ENCODE results near the gene AFF1. TPM values are rescaled to one million over a fixed set of nuclear protein-coding genes. Genes with fewer than 3 reads are reported as not detected.

AFF1 gene
- total RNA-seq, 4 donors from 2014 or later = 155 to 238 (median 192) TPM

DNA sequence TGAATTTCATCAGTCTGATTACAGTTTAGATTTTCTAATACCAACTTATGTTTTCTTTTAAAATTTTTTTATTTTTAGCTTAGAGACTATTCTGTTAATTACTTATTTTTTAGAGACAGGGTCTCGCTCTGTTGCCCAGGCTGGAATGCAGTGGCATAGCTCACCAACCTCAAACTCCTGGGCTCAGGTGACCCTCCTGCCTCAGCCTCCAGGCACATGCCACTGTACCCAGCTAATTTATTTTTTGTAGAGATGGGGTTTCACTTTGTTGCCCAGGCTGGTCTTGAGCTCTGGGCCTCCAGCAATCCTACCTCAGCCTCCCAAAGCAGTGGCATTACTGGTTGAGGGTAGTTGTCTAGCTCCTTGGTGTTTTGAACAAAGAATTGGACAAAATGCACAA, 183.6 kb downstream of the AFF1 start:
- Histone ChIP-seq H3K27me3 (no peaks in the 10 kb centered on the region), H3K4me1 (peaks cover 69 to 87% of the 10 kb centered on the region in 2 donors), H3K9me3 (no peaks in the 10 kb centered on the region), H3K4me3 (replicated peaks in 1 of 3) (no peak overlapping the region), H3K36me3 (peaks cover 19 to 28% of the 10 kb centered on the region in 2 donors), H3K27ac (peak overlapping the region; percentile 87 to 96 (median 90))
- peak in 1 of 2 donors; percentile 35 for DNase-seq
- intact Hi-C loops (cut with DNase I) = no loop called here
- TF ChIP-seq, protein P1, sequence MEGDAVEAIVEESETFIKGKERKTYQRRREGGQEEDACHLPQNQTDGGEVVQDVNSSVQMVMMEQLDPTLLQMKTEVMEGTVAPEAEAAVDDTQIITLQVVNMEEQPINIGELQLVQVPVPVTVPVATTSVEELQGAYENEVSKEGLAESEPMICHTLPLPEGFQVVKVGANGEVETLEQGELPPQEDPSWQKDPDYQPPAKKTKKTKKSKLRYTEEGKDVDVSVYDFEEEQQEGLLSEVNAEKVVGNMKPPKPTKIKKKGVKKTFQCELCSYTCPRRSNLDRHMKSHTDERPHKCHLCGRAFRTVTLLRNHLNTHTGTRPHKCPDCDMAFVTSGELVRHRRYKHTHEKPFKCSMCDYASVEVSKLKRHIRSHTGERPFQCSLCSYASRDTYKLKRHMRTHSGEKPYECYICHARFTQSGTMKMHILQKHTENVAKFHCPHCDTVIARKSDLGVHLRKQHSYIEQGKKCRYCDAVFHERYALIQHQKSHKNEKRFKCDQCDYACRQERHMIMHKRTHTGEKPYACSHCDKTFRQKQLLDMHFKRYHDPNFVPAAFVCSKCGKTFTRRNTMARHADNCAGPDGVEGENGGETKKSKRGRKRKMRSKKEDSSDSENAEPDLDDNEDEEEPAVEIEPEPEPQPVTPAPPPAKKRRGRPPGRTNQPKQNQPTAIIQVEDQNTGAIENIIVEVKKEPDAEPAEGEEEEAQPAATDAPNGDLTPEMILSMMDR (IDR thresholded peaks at IDR 0.05) = no peak
- no peak for TF ChIP-seq POLR2A (IDR thresholded peaks at IDR 0.05)
- WGBS, 2 donors = 90 to 97% methylated on average over 1 of the region's 1 CpG

DNA sequence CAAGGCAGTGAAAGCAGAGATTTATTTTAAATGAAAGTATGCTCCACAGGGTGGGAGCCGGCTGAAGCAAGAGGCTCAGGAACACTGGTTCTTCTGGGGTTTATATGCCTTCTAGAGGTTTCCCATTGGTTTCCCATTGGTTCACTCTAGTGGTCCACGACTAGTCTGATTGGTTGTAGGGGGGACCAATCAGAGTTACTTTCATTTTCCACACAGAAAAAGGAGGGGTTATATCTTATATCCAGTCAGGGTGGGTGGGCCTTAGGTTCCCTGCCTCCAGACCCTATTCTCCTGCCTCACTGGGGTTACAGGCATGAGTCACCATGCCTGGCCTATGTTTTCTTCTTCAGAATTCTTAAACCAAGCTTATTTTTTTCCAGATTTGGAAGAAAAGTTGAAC, 184.0 kb downstream of the AFF1 start:
- Histone ChIP-seq H3K4me3 (replicated peaks in 1 of 3) (no peak overlapping the region), H3K4me1 (peaks cover 73 to 91% of the 10 kb centered on the region in 2 donors), H3K36me3 (peaks cover 19 to 28% of the 10 kb centered on the region in 2 donors), H3K27ac (peak overlapping the region; percentile 87 to 96 (median 90)), H3K27me3 (no peaks in the 10 kb centered on the region), H3K9me3 (no peaks in the 10 kb centered on the region)
- 91 to 97% methylated on average over 2 of the region's 2 CpGs for WGBS, 2 donors
- DNase-seq = no peak
- TF ChIP-seq, protein P1 (IDR thresholded peaks at IDR 0.05) = no peak
- no peak for TF ChIP-seq POLR2A (IDR thresholded peaks at IDR 0.05)
- intact Hi-C loops (cut with DNase I) = no loop called here

DNA sequence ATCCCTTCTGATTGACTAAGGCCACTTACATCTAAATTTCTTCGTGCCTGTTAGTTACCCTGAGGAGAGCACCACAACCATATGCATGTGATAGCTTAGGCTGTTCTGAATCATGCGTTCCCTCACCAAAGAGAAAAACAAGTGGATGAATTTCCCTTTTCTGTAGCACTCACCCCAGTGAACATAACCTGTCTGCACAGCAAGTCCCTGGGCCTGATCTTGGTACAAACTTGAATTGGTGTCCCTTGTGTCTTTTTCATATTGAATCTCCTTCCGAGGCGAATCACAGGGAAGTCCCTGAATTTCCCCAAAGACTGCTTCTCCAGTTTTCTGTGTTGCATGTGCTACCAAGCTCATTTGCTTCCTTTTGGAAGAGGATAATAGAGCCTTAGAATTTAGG, 185.2 kb downstream of the AFF1 start:
- Histone ChIP-seq H3K36me3 (peaks cover 13 to 20% of the 10 kb centered on the region in 2 donors), H3K9me3 (no peaks in the 10 kb centered on the region), H3K4me3 (replicated peaks in 1 of 3) (no peak overlapping the region), H3K27me3 (no peaks in the 10 kb centered on the region), H3K4me1 (peaks cover 85 to 96% of the 10 kb centered on the region in 2 donors), H3K27ac (peak overlapping the region; percentile 87 to 96 (median 90))
- DNase-seq = no peak
- WGBS, 2 donors = 85 to 89% methylated on average over 4 of the region's 4 CpGs
- intact Hi-C loops (cut with DNase I) = no loop called here
- no peak for TF ChIP-seq POLR2A (IDR thresholded peaks at IDR 0.05)
- TF ChIP-seq, protein P1 (IDR thresholded peaks at IDR 0.05) = no peak

DNA sequence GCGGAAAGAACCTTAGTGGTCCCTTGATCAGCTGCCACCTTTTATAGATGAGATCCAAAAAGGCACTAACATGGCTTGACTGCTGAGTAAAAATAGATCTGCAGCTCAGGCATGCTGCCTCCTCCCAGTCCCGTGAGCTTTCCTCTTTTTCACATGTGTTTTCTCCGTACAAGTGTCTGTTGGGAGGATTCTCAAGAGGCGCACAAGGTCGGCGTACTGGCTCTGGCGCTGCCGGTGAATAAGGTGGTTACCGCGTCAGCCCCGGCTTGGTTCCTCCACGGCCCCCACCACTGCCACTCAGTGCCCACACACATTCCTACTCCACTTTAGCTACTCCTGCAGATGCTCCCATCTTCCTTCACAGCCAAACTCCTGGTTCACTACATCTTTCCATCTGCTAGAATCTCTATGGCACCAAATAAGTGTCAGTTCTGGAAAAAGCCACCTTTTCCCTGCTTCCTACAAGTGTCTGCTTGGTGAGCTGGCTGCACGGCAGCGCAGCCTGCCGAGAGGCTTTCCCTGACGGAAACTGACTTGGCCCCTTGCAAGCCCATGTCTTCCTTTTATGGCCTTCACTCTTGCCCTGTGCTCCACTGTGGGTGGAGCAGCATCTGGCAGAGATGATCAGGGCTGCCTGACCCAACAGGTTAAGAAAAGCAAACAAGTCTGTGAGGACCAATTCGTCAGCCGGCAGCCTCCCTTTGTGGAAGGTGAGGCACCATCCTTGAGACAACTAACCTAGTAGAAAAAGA, 185.8 kb downstream of the AFF1 start:
- Histone ChIP-seq H3K4me1 (peaks cover 90 to 96% of the 10 kb centered on the region in 2 donors), H3K36me3 (peaks cover 12 to 19% of the 10 kb centered on the region in 2 donors), H3K9me3 (no peaks in the 10 kb centered on the region), H3K4me3 (replicated peaks in 1 of 3) (no peak overlapping the region), H3K27ac (peak overlapping the region; percentile 87 to 96 (median 90)), H3K27me3 (no peaks in the 10 kb centered on the region)
- TF ChIP-seq POLR2A (IDR thresholded peaks at IDR 0.05) = peak in 1 of 2 donors; percentile 23
- TF ChIP-seq, protein P1 (IDR thresholded peaks at IDR 0.05) = no peak
- WGBS, 2 donors = 52 to 59% methylated on average over 18 of the region's 18 CpGs
- DNase-seq = peak; percentile 77 to 83
- intact Hi-C loops (cut with DNase I) = no loop called here

Data from thyroid gland (tissue), 4 donors.